Breast epithelium (tissue), 4 donors: ENCODE data around the gene FAM219B. TPM values are rescaled to one million over a fixed set of nuclear protein-coding genes. Genes with fewer than 3 reads are reported as not detected.
A peak's percentile ranks its signal among the peaks of the same experiment; 100 is the strongest.
"Not testable (repeated sequence)": the region's sequence is repeated elsewhere in the genome, so short reads cannot be mapped to it uniquely, and the experiment has no call there.

ENCODE experiments used
- DNase-seq, 2 donors: peaks; one replicate each; pipeline ENCODE4 v3.0.0-alpha.2; 2019; ENCODE audit warnings: low spot score in 2 of 2
- H3K27ac ChIP-seq, 2 donors: fragments of 200-600 bp; sonication (generic) in 1 of 2; one replicate each; pipeline ENCODE4 v1.5.1; 2016 to 2019; ENCODE audit warnings: mild to moderate bottlenecking in 1 of 2
- H3K27me3 ChIP-seq, 2 donors: fragments of 200-600 bp; sonication (generic) in 1 of 2; one replicate each; pipeline versions ENCODE4 v1.5.1 to v1.6.0; 2017 to 2019; ENCODE audit warnings: control low read depth in 1 of 2, mild to moderate bottlenecking in 1 of 2
- H3K36me3 ChIP-seq: fragments of 200-600 bp; one replicate; pipeline ENCODE4 v1.5.1; 2019
- H3K4me1 ChIP-seq, 2 donors: fragments of 200-600 bp; sonication (generic); one replicate each; pipeline ENCODE4 v1.5.1; 2016 to 2019; ENCODE audit warnings: control low read depth in 1 of 2
- H3K4me3 ChIP-seq, 3 donors: fragments of 200-600 bp; sonication (generic); 1 replicate in 2 of 3; 2 replicates in 1 of 3; pipeline ENCODE4 v1.5.1; 2016 to 2019; ENCODE audit warnings: mild to moderate bottlenecking in 3 of 3, moderate library complexity in 2 of 3
- H3K9me3 ChIP-seq, 2 donors: fragments of 200-600 bp; sonication (generic) in 1 of 2; one replicate each; pipeline ENCODE4 v1.5.1; 2016 to 2019; ENCODE audit warnings: control low read depth in 1 of 2
- CTCF ChIP-seq, 3 donors: fragments of 450-650 bp; IDR thresholded peaks; one replicate each; pipeline ENCODE4 v1.5.1; 2016 to 2017; ENCODE audit warnings: antibody characterized with exemption in 3 of 3, mild to moderate bottlenecking in 3 of 3, moderate library complexity in 3 of 3
- POLR2A ChIP-seq: fragments of 450-650 bp; IDR thresholded peaks from one replicate; pipeline ENCODE4 v1.6.1; 2016; ENCODE audit warnings: antibody characterized with exemption, mild to moderate bottlenecking, moderate library complexity
- POLR2AphosphoS5 ChIP-seq, 3 donors: sonication (generic); formaldehyde crosslinking; IDR thresholded peaks; one replicate each; pipeline ENCODE4 v1.6.1; 2017; ENCODE audit warnings: antibody characterized with exemption in 3 of 3
- intact Hi-C: fragments of 100-400 bp; cut with DNase I; formaldehyde crosslinking; loops from one replicate; pipeline ENCODE4 v1.15.1; 2023; ENCODE audit warnings: low total_unique reads
- total RNA-seq, 3 donors: library from RNA; depleted of rRNA; stranded (reverse); fragments of >200 nt; gene quantifications; one replicate each; pipeline ENCODE4 v1.1.0, GENCODE V29; 2016

FAM219B gene
- total RNA-seq, 3 donors from 2014 or later: 51.4 to 72.0 (median 54.1) TPM

GRCh38 chr15:74951006-74951405 lies 44.4 kb upstream of the FAM219B start:
- TF ChIP-seq POLR2A (no peak), POLR2AphosphoS5 (IDR thresholded peaks at IDR 0.05) (no peak), CTCF (IDR thresholded peaks at IDR 0.05) (no peak)
- intact Hi-C loops: loop anchor here (10.0 kb wide), 1 partner anchor 176 kb away; no protein-coding TSS in a partner anchor

GRCh38 chr15:74950078-74950908 lies 43.6 kb upstream of the FAM219B start:
- no peak overlapping the region for H3K27ac ChIP-seq
- H3K4me1 ChIP-seq: peaks cover 0 to 10% of the 10 kb centered on the region in 2 donors
- DNase-seq: peak; percentile 67 to 81
- H3K27me3 ChIP-seq: no peaks in the 10 kb centered on the region
- TF ChIP-seq CTCF (IDR thresholded peaks at IDR 0.05) (peak; percentile 99), POLR2A (no peak)
- H3K36me3 ChIP-seq: no peaks in the 10 kb centered on the region
- H3K4me3 ChIP-seq: no peak overlapping the region
- H3K9me3 ChIP-seq: no peaks in the 10 kb centered on the region
- intact Hi-C loops: loop anchor here (10.0 kb wide), 1 partner anchor 175 kb away; no protein-coding TSS in a partner anchor

More at GRCh38 chr15:74951006-74951405, 44.4 kb upstream of the FAM219B start:
- Histone ChIP-seq H3K4me1 (peaks cover 0 to 10% of the 10 kb centered on the region in 2 donors), H3K36me3 (no peaks in the 10 kb centered on the region), H3K4me3 (no peak overlapping the region), H3K27me3 (no peaks in the 10 kb centered on the region), H3K9me3 (no peaks in the 10 kb centered on the region), H3K27ac (no peak overlapping the region)
- no peak for DNase-seq

GRCh38 chr15:74937590-74938371 lies 31.1 kb upstream of the FAM219B start, which contains the start of gene COX5A:
Gene COX5A (minus strand): TSS chr15:74938073. CDS start chr15:74938014, 59 bp downstream.
- TF ChIP-seq POLR2A (no peak), CTCF (IDR thresholded peaks at IDR 0.05) (peak in 1 of 3 donors; percentile 14), POLR2AphosphoS5 (IDR thresholded peaks at IDR 0.05) (peak; percentile 62 to 75 (median 73))
- DNase-seq: peak; percentile 88 to 95
- no peaks in the 10 kb centered on the region for H3K27me3 ChIP-seq
- H3K9me3 ChIP-seq: no peaks in the 10 kb centered on the region
- H3K27ac ChIP-seq: peak within 1 kb of the TSS; percentile 93
- no peaks in the 10 kb centered on the region for H3K36me3 ChIP-seq
- H3K4me1 ChIP-seq: no peaks in the 10 kb centered on the region
- intact Hi-C loops: no loop called here
- H3K4me3 ChIP-seq: peak within 1 kb of the TSS; percentile 88 to 98 (median 96)

GRCh38 chr15:74937272-74937589 lies 30.6 kb upstream of the FAM219B start:
- intact Hi-C loops: no loop called here
- peak overlapping the region; percentile 88 to 98 (median 96) for H3K4me3 ChIP-seq
- no peaks in the 10 kb centered on the region for H3K4me1 ChIP-seq
- no peak for TF ChIP-seq POLR2A
- TF ChIP-seq POLR2AphosphoS5 (IDR thresholded peaks at IDR 0.05): no peak
- TF ChIP-seq CTCF (IDR thresholded peaks at IDR 0.05): no peak
- no peak for DNase-seq
- H3K27ac ChIP-seq: peak overlapping the region; percentile 93
- no peaks in the 10 kb centered on the region for H3K36me3 ChIP-seq
- H3K9me3 ChIP-seq: no peaks in the 10 kb centered on the region
- H3K27me3 ChIP-seq: no peaks in the 10 kb centered on the region

GRCh38 chr15:74935193-74935592 lies 28.5 kb upstream of the FAM219B start:
- H3K36me3 ChIP-seq, H3K4me1 ChIP-seq, DNase-seq, intact Hi-C loops, H3K9me3 ChIP-seq, H3K4me3 ChIP-seq, H3K27me3 ChIP-seq, H3K27ac ChIP-seq: not testable (repeated sequence)
